HepG2 (cell line): ENCODE measurements around the gene CNTFR. TPM values are rescaled to one million over a fixed set of nuclear protein-coding genes. Genes with fewer than 3 reads are reported as not detected.

Experiments used
- ATAC-seq: fragments of 200-7000 bp; cut with Tn5 transposase; 3 replicates; pipeline ENCODE4 v1.9.1; 2020; ENCODE audit warnings: mild to moderate bottlenecking, moderate library complexity
- BruUV-seq: library from RNA; stranded (reverse); fragments of 400-500 nt; replicated peaks from 2 replicates; lab custom pipeline; 2021; lab: Mats Ljungman, UMichigan
- CTCF ChIA-PET: fragments of 300-600 bp; formaldehyde crosslinking; extraction: SDS; loops from one replicate; lab custom pipeline; 2021; ENCODE audit warnings: low total read pairs, inconsistent platforms, low intra/inter-chr PET ratio; lab: Yijun Ruan, JAX
- POLR2A ChIA-PET: fragments of 350-600 bp; sonication (Branson Sonifier 250); formaldehyde crosslinking; loops from one replicate; lab custom pipeline; 2020; ENCODE audit warnings: antibody characterized with exemption, inconsistent platforms; lab: Yijun Ruan, JAX
- DNase-seq: peaks from one replicate; pipeline ENCODE4 v3.0.0-alpha.2; 2015; ENCODE audit warnings: low spot score
- FAIRE-seq: peaks from 3 replicates; lab custom pipeline; 2011; peaks lifted over from hg19 to GRCh38; lab: Jason Lieb, UNC
- H2AFZ ChIP-seq: one replicate; pipeline ENCODE4 v1.6.1; 2011; ENCODE audit warnings: low read length, inconsistent platforms
- H3K27ac ChIP-seq: fragments of 300-600 bp; 3 replicates; pipeline ENCODE4 v1.8.0; 2011; ENCODE audit warnings: mixed run types, mild to moderate bottlenecking, mixed read lengths, low read length, inconsistent platforms; ENCODE audit not compliant: insufficient read depth; ENCODE audit errors: extremely low read length
- H3K27me3 ChIP-seq, 2 experiments: fragments of 200-600 bp in 1 of 2; 2 replicates in 1 of 2; 3 replicates in 1 of 2; pipeline versions ENCODE4 v1.6.0 to v1.8.0; 2011; ENCODE audit warnings: low read length in 2 of 2, mild to moderate bottlenecking in 2 of 2, moderate library complexity in 2 of 2, inconsistent platforms in 1 of 2; ENCODE audit not compliant: insufficient read depth in 2 of 2, control insufficient read depth in 1 of 2
- H3K36me3 ChIP-seq, 2 experiments: fragments of 200-600 bp in 1 of 2; replicated peaks in 1 of 2; 2 replicates in 1 of 2; 3 replicates in 1 of 2; pipeline versions ENCODE4 v1.5.1 to v1.8.0; 2011; ENCODE audit warnings: low read length in 2 of 2, inconsistent platforms in 1 of 2; ENCODE audit not compliant: insufficient read depth in 2 of 2, control insufficient read depth in 1 of 2
- H3K4me1 ChIP-seq: 2 replicates; pipeline ENCODE4 v1.5.1; 2012; ENCODE audit warnings: low read length, inconsistent platforms; ENCODE audit not compliant: insufficient read depth
- H3K4me2 ChIP-seq: 2 replicates; pipeline ENCODE4 v1.6.0; 2011; ENCODE audit warnings: low read depth, low read length, inconsistent platforms
- H3K4me3 ChIP-seq, 3 experiments: fragments of 200-600 bp in 1 of 3; sonication (generic), shearing (Covaris generic) in 1 of 3; replicated peaks in 1 of 3; 2 replicates each; pipeline ENCODE4 v1.5.1; 2011 to 2016; ENCODE audit warnings: low read length in 3 of 3, inconsistent platforms in 2 of 3, low read depth in 2 of 3, mild to moderate bottlenecking in 2 of 3, control low read depth in 1 of 3, mixed read lengths in 1 of 3; ENCODE audit not compliant: insufficient read depth in 1 of 3
- H3K79me2 ChIP-seq: one replicate; pipeline ENCODE4 v1.6.1; 2011; ENCODE audit warnings: low read length, inconsistent platforms; ENCODE audit not compliant: insufficient read depth
- H3K9ac ChIP-seq: 2 replicates; pipeline ENCODE4 v1.6.0; 2011; ENCODE audit warnings: mild to moderate bottlenecking, low read depth, low read length, inconsistent platforms; ENCODE audit not compliant: insufficient read depth
- H3K9me3 ChIP-seq: 2 replicates; pipeline ENCODE4 v1.5.1; 2012; ENCODE audit warnings: mild to moderate bottlenecking, low read length
- H4K20me1 ChIP-seq: 2 replicates; pipeline ENCODE4 v1.6.0; 2011; ENCODE audit warnings: inconsistent platforms, mild to moderate bottlenecking, low read length, moderate library complexity; ENCODE audit not compliant: insufficient read depth
- HMGA1 ChIP-seq: sonication (generic); formaldehyde crosslinking; conservative IDR thresholded peaks from 2 replicates; pipeline ENCODE4 v1.4.0; 2020; ENCODE audit warnings: missing genetic modification reagents
- ISL2 ChIP-seq: sonication (generic); formaldehyde crosslinking; IDR thresholded peaks from 2 replicates; pipeline ENCODE4 v1.5.0; 2020; ENCODE audit warnings: missing genetic modification reagents
- KDM6A ChIP-seq: IDR thresholded peaks from 2 replicates; pipeline ENCODE4 v1.6.1; 2016; ENCODE audit warnings: low read depth
- PLSCR1 ChIP-seq: sonication (generic); formaldehyde crosslinking; IDR thresholded peaks from 2 replicates; pipeline ENCODE4 v1.5.0; 2020; ENCODE audit warnings: missing genetic modification reagents, mild to moderate bottlenecking, borderline replicate concordance
- POLR2A ChIP-seq, 2 experiments: IDR thresholded peaks; 2 replicates each; pipeline ENCODE4 v1.6.1; 2011; ENCODE audit warnings: low read depth in 2 of 2, low read length in 2 of 2, mild to moderate bottlenecking in 1 of 2, moderate library complexity in 1 of 2; ENCODE audit not compliant: insufficient read depth in 1 of 2
- SIX4 ChIP-seq: sonication (generic); formaldehyde crosslinking; IDR thresholded peaks from 2 replicates; pipeline ENCODE4 v1.4.0; 2020; ENCODE audit warnings: missing genetic modification reagents
- ZBTB25 ChIP-seq: IDR thresholded peaks from 2 replicates; pipeline ENCODE4 v1.6.1; 2018; ENCODE audit warnings: missing genetic modification reagents
- ZFP1 ChIP-seq: IDR thresholded peaks from 2 replicates; pipeline ENCODE4 v1.6.1; 2016
- ZFYVE20 ChIP-seq: sonication (generic); formaldehyde crosslinking; IDR thresholded peaks from 2 replicates; pipeline ENCODE4 v1.8.0; 2023; ENCODE audit warnings: low read depth, mild to moderate bottlenecking, moderate library complexity, missing genetic modification reagents, borderline replicate concordance
- ZNF224 ChIP-seq: sonication (generic); formaldehyde crosslinking; IDR thresholded peaks from 2 replicates; pipeline ENCODE4 v1.5.0; 2020; ENCODE audit warnings: mild to moderate bottlenecking, missing genetic modification reagents
- ZNF281 ChIP-seq: sonication (generic); formaldehyde crosslinking; IDR thresholded peaks from 2 replicates; pipeline ENCODE4 v1.4.0; 2020; ENCODE audit warnings: missing genetic modification reagents, borderline replicate concordance
- ZNF33A ChIP-seq: sonication (generic); formaldehyde crosslinking; IDR thresholded peaks from 2 replicates; pipeline ENCODE4 v1.5.1; 2020; ENCODE audit warnings: missing genetic modification reagents, mild to moderate bottlenecking, moderate library complexity, borderline replicate concordance
- ZNF788 ChIP-seq: sonication (generic); formaldehyde crosslinking; IDR thresholded peaks from 2 replicates; pipeline ENCODE4 v1.5.0; 2020; ENCODE audit warnings: mild to moderate bottlenecking, missing genetic modification reagents, borderline replicate concordance
- WGBS: methylation state at CpG from one replicate; pipeline ENCODE4 v1.1.6; 2017; ENCODE audit warnings: low lambda C conversion rate; 5-methylcytosine and 5-hydroxymethylcytosine counted together
- in situ Hi-C: cut with HindIII; loops from 2 replicates; pipeline ENCODE4 v1.10.0; 2017; ENCODE audit warnings: low pct_unique_long_range_greater_than_20kb; ENCODE audit not compliant: extremely low pct_ligation_motif_present
- intact Hi-C: fragments of 100-400 bp; cut with micrococcal nuclease; formaldehyde crosslinking; loops from one replicate; pipeline ENCODE4 v1.10.0; 2022; ENCODE audit not compliant: unreplicated experiment
- polyA plus RNA-seq, 8 experiments: library from polyadenylated mRNA; depleted of rRNA in 3 of 8; stranded (reverse) in 7 of 8; unstranded in 1 of 8; fragments of >200 nt; fragmentation: Illumina TruSeq in 4 of 8; extraction: Trizol in 4 of 8; gene quantifications; 2 replicates each; pipeline versions ENCODE4 v1.2.1 to v1.2.3, GENCODE V29; 2011 to 2016; ENCODE audit warnings: low read depth in 4 of 8, missing spikeins in 1 of 8, mixed read lengths in 1 of 8; ENCODE audit not compliant: insufficient read depth in 1 of 8
- total RNA-seq, 5 experiments: library from RNA; depleted of rRNA; stranded (reverse); fragments of >200 nt; fragmentation: Illumina TruSeq; extraction: Trizol; gene quantifications; 2 replicates each; pipeline ENCODE4 v1.2.3, GENCODE V29; 2016; ENCODE audit warnings: low read depth in 1 of 5
- TF ChIP-seq, protein P1 (sequence below): sonication (generic); formaldehyde crosslinking; IDR thresholded peaks from 2 replicates; pipeline ENCODE4 v1.9.0; 2021; ENCODE audit warnings: missing genetic modification reagents, mild to moderate bottlenecking, borderline replicate concordance
- TF ChIP-seq, protein P2 (sequence below): sonication (generic); formaldehyde crosslinking; IDR thresholded peaks from 2 replicates; pipeline ENCODE4 v1.5.1; 2020; ENCODE audit warnings: missing genetic modification reagents, mild to moderate bottlenecking, borderline replicate concordance
- TF ChIP-seq, protein P3 (sequence below), 2 experiments: sonication (generic) in 1 of 2; formaldehyde crosslinking in 1 of 2; IDR thresholded peaks; 2 replicates each; pipeline versions ENCODE4 v1.4.0 to v1.6.1; 2018 to 2020; ENCODE audit warnings: missing genetic modification reagents in 2 of 2, borderline replicate concordance in 1 of 2, low read depth in 1 of 2, mild to moderate bottlenecking in 1 of 2, missing biosample characterization in 1 of 2

Gene CNTFR
- total and polyA plus RNA-seq, 2 of the 13 experiments (the other 11 are each of a cell fraction or from before 2014, with no cell fraction given): not detected

GRCh38 chr9:34556949-34557348 is 32.6 kb downstream of the CNTFR start:
- peaks cover 28% of the 10 kb centered on the region for H3K4me1 ChIP-seq
- ATAC-seq (no peak), FAIRE-seq (no peak), DNase-seq (no peak)
- H3K4me2 ChIP-seq: no peak overlapping the region
- H3K9me3 ChIP-seq: no peaks in the 10 kb centered on the region
- no peaks in the 10 kb centered on the region for H3K36me3 ChIP-seq
- CTCF ChIA-PET: no interaction called here
- H3K4me3 ChIP-seq: no peak overlapping the region
- peaks cover 2% of the 10 kb centered on the region; the same call in 1 of the 2 replicates for H4K20me1 ChIP-seq
- no peak overlapping the region for H3K27ac ChIP-seq
- no peak overlapping the region for H2AFZ ChIP-seq
- POLR2A ChIA-PET: no interaction called here
- H3K9ac ChIP-seq: no peak overlapping the region
- intact Hi-C loops: no loop called here
- WGBS: 27% methylated on average over 3 of the region's 6 CpGs
- H3K79me2 ChIP-seq: no peaks in the 10 kb centered on the region
- H3K27me3 ChIP-seq: peaks cover 8 to 60% of the 10 kb centered on the region in 2 experiments; a peak in 4 of 5 replicates
- in situ Hi-C loops: no loop called here
- BruUV-seq: no TSS peak
- TF ChIP-seq, protein P1, sequence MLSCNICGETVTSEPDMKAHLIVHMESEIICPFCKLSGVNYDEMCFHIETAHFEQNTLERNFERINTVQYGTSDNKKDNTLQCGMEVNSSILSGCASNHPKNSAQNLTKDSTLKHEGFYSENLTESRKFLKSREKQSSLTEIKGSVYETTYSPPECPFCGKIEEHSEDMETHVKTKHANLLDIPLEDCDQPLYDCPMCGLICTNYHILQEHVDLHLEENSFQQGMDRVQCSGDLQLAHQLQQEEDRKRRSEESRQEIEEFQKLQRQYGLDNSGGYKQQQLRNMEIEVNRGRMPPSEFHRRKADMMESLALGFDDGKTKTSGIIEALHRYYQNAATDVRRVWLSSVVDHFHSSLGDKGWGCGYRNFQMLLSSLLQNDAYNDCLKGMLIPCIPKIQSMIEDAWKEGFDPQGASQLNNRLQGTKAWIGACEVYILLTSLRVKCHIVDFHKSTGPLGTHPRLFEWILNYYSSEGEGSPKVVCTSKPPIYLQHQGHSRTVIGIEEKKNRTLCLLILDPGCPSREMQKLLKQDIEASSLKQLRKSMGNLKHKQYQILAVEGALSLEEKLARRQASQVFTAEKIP (CRISPR knock-in tag): no peak
- TF ChIP-seq POLR2A (IDR thresholded peaks at IDR 0.05; ENCODE audit: insufficient read depth in 1 of 2, low read depth in 2 of 2, low read length in 2 of 2) (no peak), ZFP1 (CRISPR knock-in tag) (no peak), ISL2 (CRISPR knock-in tag) (no peak), ZNF33A (CRISPR knock-in tag) (no peak), ZFYVE20 (CRISPR knock-in tag) (no peak), ZNF281 (CRISPR knock-in tag) (no peak), ZBTB25 (CRISPR knock-in tag) (no peak), SIX4 (no peak), ZNF224 (no peak), PLSCR1 (CRISPR knock-in tag) (no peak), ZNF788 (CRISPR knock-in tag) (no peak), HMGA1 (no peak), KDM6A (no peak)
- TF ChIP-seq, protein P2, sequence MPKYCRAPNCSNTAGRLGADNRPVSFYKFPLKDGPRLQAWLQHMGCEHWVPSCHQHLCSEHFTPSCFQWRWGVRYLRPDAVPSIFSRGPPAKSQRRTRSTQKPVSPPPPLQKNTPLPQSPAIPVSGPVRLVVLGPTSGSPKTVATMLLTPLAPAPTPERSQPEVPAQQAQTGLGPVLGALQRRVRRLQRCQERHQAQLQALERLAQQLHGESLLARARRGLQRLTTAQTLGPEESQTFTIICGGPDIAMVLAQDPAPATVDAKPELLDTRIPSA (CRISPR knock-in tag): no peak
- TF ChIP-seq, protein P3, sequence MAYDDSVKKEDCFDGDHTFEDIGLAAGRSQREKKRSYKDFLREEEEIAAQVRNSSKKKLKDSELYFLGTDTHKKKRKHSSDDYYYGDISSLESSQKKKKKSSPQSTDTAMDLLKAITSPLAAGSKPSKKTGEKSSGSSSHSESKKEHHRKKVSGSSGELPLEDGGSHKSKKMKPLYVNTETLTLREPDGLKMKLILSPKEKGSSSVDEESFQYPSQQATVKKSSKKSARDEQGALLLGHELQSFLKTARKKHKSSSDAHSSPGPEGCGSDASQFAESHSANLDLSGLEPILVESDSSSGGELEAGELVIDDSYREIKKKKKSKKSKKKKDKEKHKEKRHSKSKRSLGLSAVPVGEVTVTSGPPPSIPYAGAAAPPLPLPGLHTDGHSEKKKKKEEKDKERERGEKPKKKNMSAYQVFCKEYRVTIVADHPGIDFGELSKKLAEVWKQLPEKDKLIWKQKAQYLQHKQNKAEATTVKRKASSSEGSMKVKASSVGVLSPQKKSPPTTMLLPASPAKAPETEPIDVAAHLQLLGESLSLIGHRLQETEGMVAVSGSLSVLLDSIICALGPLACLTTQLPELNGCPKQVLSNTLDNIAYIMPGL (CRISPR knock-in tag; IDR thresholded peaks at IDR 0.05; ENCODE audit: borderline replicate concordance in 1 of 2, low read depth in 1 of 2): no peak
